ENCODE measurements around the gene DUSP23. TPM values are rescaled to one million over a fixed set of nuclear protein-coding genes. Genes with fewer than 3 reads are reported as not detected.

The DUSP23 gene
- total and polyA plus RNA-seq, 2 experiments from 2014 or later: 56.3 to 97.6 TPM

- Histone ChIP-seq H3K4me3 (no peak overlapping the region), H3F3A (replicated peaks; ENCODE audit: low read depth) (no peaks in the 10 kb centered on the region), H3K27me3 (ENCODE audit: insufficient read depth) (no peaks in the 10 kb centered on the region), H3K4me2 (no peak overlapping the region), H3K36me3 (ENCODE audit: insufficient read depth) (no peaks in the 10 kb centered on the region), H3K4me1 (ENCODE audit: insufficient read depth) (no peaks in the 10 kb centered on the region), H3K9me2 (ENCODE audit: insufficient read depth) (no peaks in the 10 kb centered on the region), H3K27ac (ENCODE audit: low read depth) (no peak overlapping the region), H2AFZ (no peak overlapping the region), H4K20me1 (replicated peaks; ENCODE audit: insufficient read depth) (no peaks in the 10 kb centered on the region), H3K79me2 (replicated peaks; ENCODE audit: insufficient read depth) (no peaks in the 10 kb centered on the region)
- DNase-seq (ENCODE audit: low spot score) (no peak), ATAC-seq (no peak)
- H3K4me1 Mint-ChIP-seq: no peaks in the 10 kb centered on the region; the same call in 2 of the 3 replicates
- no peak overlapping the region for H3K27ac Mint-ChIP-seq
- H3K4me3 Mint-ChIP-seq: no peak overlapping the region
- peaks cover 5% of the 10 kb centered on the region for H3K27me3 Mint-ChIP-seq (ENCODE audit: insufficient read depth, low read depth, poor library complexity)
- no peaks in the 10 kb centered on the region for H3K9me3 Mint-ChIP-seq
- TF ChIP-seq POLR2AphosphoS5 (IDR thresholded peaks at IDR 0.05; ENCODE audit: low read depth): no peak
- TF ChIP-seq STAT1 (IDR thresholded peaks at IDR 0.05; ENCODE audit: unreplicated experiment): no peak
- no peak for TF ChIP-seq ZNF462 (CRISPR knock-in tag; IDR thresholded peaks at IDR 0.05)
- TF ChIP-seq ZNF114 (CRISPR knock-in tag; IDR thresholded peaks at IDR 0.05): no peak
- TF ChIP-seq REST (IDR thresholded peaks at IDR 0.05; ENCODE audit: unreplicated experiment): no peak
- TF ChIP-seq CREB1 (CRISPR knock-in tag; IDR thresholded peaks at IDR 0.05; ENCODE audit: low read depth): no peak
- TF ChIP-seq NANOG (IDR thresholded peaks at IDR 0.05; ENCODE audit: borderline replicate concordance): no peak
- no peak for TF ChIP-seq ETS1 (IDR thresholded peaks at IDR 0.05)
- TF ChIP-seq CTCF (conservative IDR thresholded peaks at IDR 0.05; ENCODE audit: low read depth in 2 of 2): no peak
- TF ChIP-seq EZH2 (IDR thresholded peaks at IDR 0.05; ENCODE audit: low read depth, unreplicated experiment): no peak
- no peak for TF ChIP-seq ZNF331 (CRISPR knock-in tag; IDR thresholded peaks at IDR 0.05; ENCODE audit: low read depth)
- TF ChIP-seq JUNB (IDR thresholded peaks at IDR 0.05; ENCODE audit: unreplicated experiment): no peak
- no peak for TF ChIP-seq EZH2phosphoT487 (IDR thresholded peaks at IDR 0.05; ENCODE audit: unreplicated experiment)
- H3K36me3 Mint-ChIP-seq (ENCODE audit: low read depth): no peaks in the 10 kb centered on the region
Measured at GRCh38 chr1:159791031-159791430, 10.3 kb downstream of the DUSP23 start.
